H1 (cell line): ENCODE data around the gene TEX2. TPM values are rescaled to one million over a fixed set of nuclear protein-coding genes. Genes with fewer than 3 reads are reported as not detected.

Experiments
- CTCF ChIA-PET: fragments of 300-600 bp; sonication (Branson Sonifier 250); formaldehyde crosslinking; loops from one replicate; lab custom pipeline; 2021; ENCODE audit not compliant: partially characterized antibody; lab: Charles Lee
- POLR2A ChIA-PET: fragments of 300-600 bp; sonication (Branson Sonifier 250); formaldehyde crosslinking; loops from one replicate; lab custom pipeline; 2021; ENCODE audit warnings: inconsistent platforms; ENCODE audit not compliant: partially characterized antibody; lab: Charles Lee
- DNase-seq, 2 experiments: peaks; one replicate each; pipeline versions ENCODE4 v3.0.0 to v3.0.0-alpha.2; 2010 to 2022; ENCODE audit warnings: low spot score in 2 of 2, low read depth in 1 of 2, mixed read lengths in 1 of 2
- FAIRE-seq: peaks from 2 replicates; lab custom pipeline; 2011; peaks lifted over from hg19 to GRCh38; lab: Jason Lieb, UNC
- H2AFZ ChIP-seq: 2 replicates; pipeline ENCODE4 v1.8.1; 2012; ENCODE audit warnings: low read length, inconsistent platforms
- H2AK5ac ChIP-seq: 2 replicates; pipeline ENCODE4 v1.6.1; 2013; ENCODE audit warnings: low read depth, low read length
- H2BK120ac ChIP-seq: replicated peaks from 2 replicates; pipeline ENCODE3; 2013; ENCODE audit warnings: low read depth, low read length, inconsistent platforms
- H2BK12ac ChIP-seq: 2 replicates; pipeline ENCODE4 v1.6.1; 2013; ENCODE audit warnings: low read depth, low read length
- H2BK15ac ChIP-seq: 2 replicates; pipeline ENCODE4 v1.6.1; 2013; ENCODE audit warnings: low read length
- H2BK20ac ChIP-seq: 2 replicates; pipeline ENCODE4 v1.6.1; 2013; ENCODE audit warnings: low read length
- H2BK5ac ChIP-seq: 2 replicates; pipeline ENCODE4 v1.6.1; 2013; ENCODE audit warnings: low read depth, low read length
- H3K14ac ChIP-seq: 2 replicates; pipeline ENCODE4 v1.6.1; 2013; ENCODE audit warnings: inconsistent platforms; ENCODE audit not compliant: insufficient read length
- H3K18ac ChIP-seq: 2 replicates; pipeline ENCODE4 v1.6.1; 2013; ENCODE audit warnings: low read length; ENCODE audit errors: extremely low read depth
- H3K23ac ChIP-seq: 2 replicates; pipeline ENCODE4 v1.6.1; 2013; ENCODE audit warnings: inconsistent platforms; ENCODE audit not compliant: insufficient read length
- H3K23me2 ChIP-seq: 2 replicates; pipeline ENCODE4 v1.6.1; 2013; ENCODE audit warnings: low read depth, low read length
- H3K27ac ChIP-seq: 2 replicates; pipeline ENCODE4 v1.6.1; 2011; ENCODE audit warnings: low read depth, low read length, inconsistent platforms
- H3K27me3 ChIP-seq, 4 experiments: replicated peaks in 1 of 4; 1 replicate in 1 of 4; 2 replicates in 3 of 4; pipeline versions ENCODE4 v1.6.1 to v1.8.1; 2011 to 2013; ENCODE audit warnings: low read length in 3 of 4, mild to moderate bottlenecking in 3 of 4, inconsistent platforms in 2 of 4, mixed read lengths in 2 of 4, moderate library complexity in 1 of 4; ENCODE audit not compliant: control insufficient read depth in 3 of 4, insufficient read depth in 3 of 4; ENCODE audit errors: extremely low read depth in 1 of 4
- H3K36me3 ChIP-seq, 4 experiments: 2 replicates each; pipeline versions ENCODE4 v1.6.1 to v1.8.1; 2011 to 2013; ENCODE audit warnings: mild to moderate bottlenecking in 4 of 4, low read length in 3 of 4, moderate library complexity in 2 of 4, control low read depth in 1 of 4, inconsistent platforms in 1 of 4; ENCODE audit not compliant: insufficient read depth in 4 of 4, control insufficient read depth in 2 of 4
- H3K4ac ChIP-seq: replicated peaks from 2 replicates; pipeline ENCODE3; 2013; ENCODE audit warnings: low read length, low read depth, mixed read lengths, inconsistent platforms; ENCODE audit not compliant: insufficient read length
- H3K4me1 ChIP-seq, 4 experiments: replicated peaks in 1 of 4; 1 replicate in 1 of 4; 2 replicates in 3 of 4; pipeline versions ENCODE4 v1.6.1 to v1.8.1; 2011 to 2013; ENCODE audit warnings: low read length in 3 of 4, inconsistent platforms in 2 of 4, mixed read lengths in 1 of 4; ENCODE audit not compliant: insufficient read depth in 4 of 4, control insufficient read depth in 3 of 4
- H3K4me2 ChIP-seq, 2 experiments: 2 replicates each; pipeline versions ENCODE4 v1.6.1 to v1.8.1; 2011 to 2013; ENCODE audit warnings: low read depth in 2 of 2, low read length in 2 of 2, control low read depth in 1 of 2, inconsistent platforms in 1 of 2, mild to moderate bottlenecking in 1 of 2; ENCODE audit not compliant: insufficient read depth in 1 of 2
- H3K4me3 ChIP-seq, 4 experiments: fragments of 200-600, 300-600 bp in 1 of 4; sonication (generic), shearing (Covaris generic), sonication (Bioruptor Twin) in 1 of 4; 2 replicates each; pipeline versions ENCODE4 v1.5.1 to v1.8.1; 2011 to 2016; ENCODE audit warnings: low read length in 4 of 4, low read depth in 3 of 4, control low read depth in 2 of 4, inconsistent platforms in 2 of 4, mild to moderate bottlenecking in 2 of 4, mixed read lengths in 1 of 4, moderate library complexity in 1 of 4; ENCODE audit not compliant: insufficient read depth in 2 of 4; ENCODE audit errors: extremely low read depth in 1 of 4
- H3K56ac ChIP-seq: replicated peaks from 2 replicates; pipeline ENCODE3; 2013; ENCODE audit warnings: low read depth, mild to moderate bottlenecking, mixed read lengths, low read length, inconsistent platforms; ENCODE audit not compliant: insufficient read length
- H3K79me1 ChIP-seq: 2 replicates; pipeline ENCODE4 v1.6.1; 2013; ENCODE audit warnings: low read depth, low read length, control low read depth
- H3K79me2 ChIP-seq, 2 experiments: 2 replicates each; pipeline versions ENCODE4 v1.6.1 to v1.8.1; 2012 to 2013; ENCODE audit warnings: low read length in 2 of 2, mild to moderate bottlenecking in 2 of 2, inconsistent platforms in 1 of 2; ENCODE audit not compliant: insufficient read depth in 2 of 2, control insufficient read depth in 1 of 2
- H3K9ac ChIP-seq, 4 experiments: replicated peaks in 1 of 4; 1 replicate in 1 of 4; 2 replicates in 3 of 4; pipeline versions ENCODE4 v1.6.1 to v1.8.1; 2011 to 2013; ENCODE audit warnings: low read depth in 3 of 4, low read length in 3 of 4, control low read depth in 2 of 4, mild to moderate bottlenecking in 2 of 4, moderate library complexity in 2 of 4, inconsistent platforms in 1 of 4; ENCODE audit errors: extremely low read depth in 1 of 4
- H3K9me3 ChIP-seq, 2 experiments: 2 replicates each; pipeline versions ENCODE4 v1.6.1 to v1.8.1; 2012 to 2013; ENCODE audit warnings: mild to moderate bottlenecking in 2 of 2, moderate library complexity in 2 of 2, control low read depth in 1 of 2, inconsistent platforms in 1 of 2, low read depth in 1 of 2, low read length in 1 of 2, mixed read lengths in 1 of 2; ENCODE audit not compliant: insufficient read depth in 2 of 2
- H4K20me1 ChIP-seq, 2 experiments: replicated peaks in 1 of 2; 2 replicates each; pipeline versions ENCODE3 to v1.8.1; 2011 to 2013; ENCODE audit warnings: inconsistent platforms in 2 of 2, low read length in 2 of 2, mild to moderate bottlenecking in 1 of 2; ENCODE audit not compliant: insufficient read depth in 2 of 2, control insufficient read depth in 1 of 2
- H4K5ac ChIP-seq: 2 replicates; pipeline ENCODE4 v1.6.1; 2013; ENCODE audit warnings: low read length, low read depth, mixed read lengths, inconsistent platforms; ENCODE audit not compliant: insufficient read length
- H4K8ac ChIP-seq: 2 replicates; pipeline ENCODE4 v1.8.0; 2013; ENCODE audit warnings: mild to moderate bottlenecking, moderate library complexity, low read length, inconsistent platforms; ENCODE audit not compliant: insufficient read depth; ENCODE audit errors: extremely low read depth
- H4K91ac ChIP-seq: replicated peaks from 2 replicates; pipeline ENCODE3; 2013; ENCODE audit warnings: low read length, mixed read lengths, inconsistent platforms; ENCODE audit not compliant: insufficient read length
- BRCA1 ChIP-seq: IDR thresholded peaks from 2 replicates; pipeline ENCODE4 v1.6.1; 2012; ENCODE audit warnings: low read depth, low read length, improper control_type of control experiment
- CHD2 ChIP-seq: IDR thresholded peaks from 2 replicates; pipeline ENCODE4 v1.6.1; 2012; ENCODE audit warnings: low read length, improper control_type of control experiment
- EZH2 ChIP-seq: fragments of 200-600 bp; sonication (generic); IDR thresholded peaks from 2 replicates; pipeline ENCODE4 v1.7.1; 2012; ENCODE audit warnings: low read depth, mild to moderate bottlenecking, moderate library complexity, low read length, inconsistent platforms; ENCODE audit not compliant: severe bottlenecking
- MAFK ChIP-seq: IDR thresholded peaks from 2 replicates; pipeline ENCODE4 v1.6.1; 2012; ENCODE audit warnings: low read depth, mild to moderate bottlenecking, improper control_type of control experiment, low read length
- NANOG ChIP-seq: IDR thresholded peaks from 2 replicates; pipeline ENCODE4 v1.6.1; 2011; ENCODE audit warnings: low read length, low read depth, mild to moderate bottlenecking, inconsistent platforms; ENCODE audit not compliant: insufficient read depth, poor library complexity, severe bottlenecking
- PHF8 ChIP-seq: fragments of 200-600 bp; sonication (generic); conservative IDR thresholded peaks from 2 replicates; pipeline ENCODE4 v1.7.1; 2012; ENCODE audit warnings: low read depth, mild to moderate bottlenecking, inconsistent platforms, low read length, moderate library complexity
- POLR2A ChIP-seq, 2 experiments: IDR thresholded peaks; 1 replicate in 1 of 2; 2 replicates in 1 of 2; pipeline ENCODE4 v1.6.1; 2011; ENCODE audit warnings: low read depth in 2 of 2, low read length in 2 of 2, mild to moderate bottlenecking in 2 of 2; ENCODE audit errors: control extremely low read depth in 1 of 2
- RBBP5 ChIP-seq: IDR thresholded peaks from 2 replicates; pipeline ENCODE4 v1.7.1; 2012; ENCODE audit warnings: low read depth, mild to moderate bottlenecking, inconsistent platforms, low read length, moderate library complexity, borderline replicate concordance
- SIX5 ChIP-seq: IDR thresholded peaks from 2 replicates; pipeline ENCODE4 v1.6.1; 2011; ENCODE audit warnings: mild to moderate bottlenecking, low read depth, low read length
- SP4 ChIP-seq: IDR thresholded peaks from 2 replicates; pipeline ENCODE4 v1.6.1; 2012; ENCODE audit warnings: low read length, inconsistent platforms
- SUZ12 ChIP-seq: fragments of 200-600 bp; sonication (generic); IDR thresholded peaks from 2 replicates; pipeline ENCODE4 v1.6.1; 2012; ENCODE audit warnings: mild to moderate bottlenecking, inconsistent platforms, low read length, moderate library complexity, mixed read lengths
- WGBS, 2 experiments: shearing (Covaris generic) in 1 of 2; methylation state at CpG; one replicate each; pipeline versions ENCODE4 v1.1.6 to v1.1.7; 2013 to 2015; ENCODE audit warnings: low lambda C conversion rate in 2 of 2, mixed read lengths in 2 of 2, inconsistent platforms in 1 of 2, low coverage in 1 of 2, missing lambda C conversion rate in 1 of 2; ENCODE audit not compliant: insufficient replicate concordance in 2 of 2, insufficient coverage in 1 of 2, insufficient read length in 1 of 2; ENCODE audit errors: extremely low coverage in 1 of 2, missing lambda C conversion rate in 1 of 2; 5-methylcytosine and 5-hydroxymethylcytosine counted together
- polyA plus RNA-seq, 7 experiments: library from polyadenylated mRNA; depleted of rRNA in 3 of 7; stranded (reverse) in 5 of 7; unstranded in 2 of 7; fragments of >200 nt in 5 of 7; fragments of 200-250 nt in 2 of 7; gene quantifications; 1 replicate in 5 of 7; 2 replicates in 1 of 7; 4 replicates in 1 of 7; pipeline versions ENCODE4 v1.2.1 to v1.2.3, GENCODE V29; 2011 to 2013; ENCODE audit warnings: missing spikeins in 2 of 7, mixed read lengths in 2 of 7
- total RNA-seq: library from RNA; stranded (reverse); fragmentation: NEBNext Ultra II Directional; extraction: Animal tissue kit (Norgen Biotek cat#: 25700); gene quantifications from 2 replicates; pipeline ENCODE4 v1.2.1, GENCODE V29; 2021
- TF ChIP-seq, protein P1 (sequence below), 3 experiments: IDR thresholded peaks; 1 replicate in 2 of 3; 2 replicates in 1 of 3; pipeline versions ENCODE4 v1.5.1 to v1.6.1; 2011; ENCODE audit warnings: low read length in 3 of 3, mild to moderate bottlenecking in 3 of 3, inconsistent platforms in 2 of 3, low read depth in 1 of 3, moderate library complexity in 1 of 3; ENCODE audit not compliant: insufficient read depth in 1 of 3; ENCODE audit errors: control extremely low read depth in 1 of 3

Gene TEX2
- total and polyA plus RNA-seq, 2 of the 8 experiments (the other 6 are each of a cell fraction or from before 2014, with no cell fraction given): 6.1 to 15.6 TPM

DNA sequence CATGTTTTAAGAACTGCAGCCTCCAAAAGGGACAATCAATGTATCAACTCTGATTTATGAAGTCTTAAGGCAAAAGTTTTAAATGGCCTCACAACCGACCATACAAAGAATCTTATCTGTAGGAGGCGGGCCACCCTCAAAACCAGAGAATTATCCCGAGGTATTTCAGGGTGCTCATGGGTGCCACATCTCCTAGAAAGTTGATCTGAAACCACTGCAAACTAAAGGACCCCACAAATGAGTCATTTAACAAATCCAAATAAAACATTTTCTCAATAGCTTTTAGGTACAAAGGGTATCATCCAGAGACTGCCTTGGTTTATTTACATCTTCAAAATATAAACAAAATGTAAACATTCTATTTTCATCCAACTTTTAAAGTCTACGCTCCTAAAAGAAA, 139.9 kb downstream of the TEX2 start:
- ChIA-PET CTCF (interaction anchor here (1.3 to 4.1 kb wide), 4 partner anchors 10 to 59 kb away, joined by 3 to 14 read pairs (median 6); no protein-coding TSS in a partner anchor), POLR2A (interaction anchor here (1.2 kb wide), 1 partner anchor 22 kb away, joined by 3 read pairs; no protein-coding TSS in a partner anchor)
- no peak overlapping the region for H2BK15ac ChIP-seq
- H3K9me3 ChIP-seq: no peaks in the 10 kb centered on the region; a peak in 1 of 4 replicates
- H3K79me2 ChIP-seq: no peaks in the 10 kb centered on the region
- no peaks in the 10 kb centered on the region for H3K79me1 ChIP-seq
- H3K36me3 ChIP-seq: no peaks in the 10 kb centered on the region; a peak in 1 of 8 replicates
- FAIRE-seq: no peak
- 96% methylated on average over 4 of the region's 4 CpGs; no CpG with 5 or more reads in 1 of the 2 experiments for WGBS, 2 experiments
- no peak overlapping the region for H3K4ac ChIP-seq
- no peak overlapping the region for H2BK120ac ChIP-seq
- no peak overlapping the region for H3K18ac ChIP-seq
- H2BK20ac ChIP-seq: no peak overlapping the region
- H3K4me2 ChIP-seq: no peak overlapping the region
- no peaks in the 10 kb centered on the region for H3K4me1 ChIP-seq
- DNase-seq: no peak
- H3K14ac ChIP-seq: no peak overlapping the region
- no peak overlapping the region for H2AK5ac ChIP-seq
- no peaks in the 10 kb centered on the region for H3K27me3 ChIP-seq
- no peak overlapping the region for H4K5ac ChIP-seq
- no peak overlapping the region for H4K91ac ChIP-seq
- H2AFZ ChIP-seq: no peak overlapping the region
- no peaks in the 10 kb centered on the region for H4K20me1 ChIP-seq
- no peak overlapping the region for H2BK5ac ChIP-seq
- no peak overlapping the region for H3K27ac ChIP-seq
- H3K4me3 ChIP-seq: no peak overlapping the region
- no peaks in the 10 kb centered on the region for H3K23me2 ChIP-seq
- no peak overlapping the region for H3K9ac ChIP-seq
- no peak overlapping the region for H3K23ac ChIP-seq
- no peak overlapping the region for H3K56ac ChIP-seq
- H4K8ac ChIP-seq: no peak overlapping the region
- no peak overlapping the region for H2BK12ac ChIP-seq
- TF ChIP-seq, protein P1, sequence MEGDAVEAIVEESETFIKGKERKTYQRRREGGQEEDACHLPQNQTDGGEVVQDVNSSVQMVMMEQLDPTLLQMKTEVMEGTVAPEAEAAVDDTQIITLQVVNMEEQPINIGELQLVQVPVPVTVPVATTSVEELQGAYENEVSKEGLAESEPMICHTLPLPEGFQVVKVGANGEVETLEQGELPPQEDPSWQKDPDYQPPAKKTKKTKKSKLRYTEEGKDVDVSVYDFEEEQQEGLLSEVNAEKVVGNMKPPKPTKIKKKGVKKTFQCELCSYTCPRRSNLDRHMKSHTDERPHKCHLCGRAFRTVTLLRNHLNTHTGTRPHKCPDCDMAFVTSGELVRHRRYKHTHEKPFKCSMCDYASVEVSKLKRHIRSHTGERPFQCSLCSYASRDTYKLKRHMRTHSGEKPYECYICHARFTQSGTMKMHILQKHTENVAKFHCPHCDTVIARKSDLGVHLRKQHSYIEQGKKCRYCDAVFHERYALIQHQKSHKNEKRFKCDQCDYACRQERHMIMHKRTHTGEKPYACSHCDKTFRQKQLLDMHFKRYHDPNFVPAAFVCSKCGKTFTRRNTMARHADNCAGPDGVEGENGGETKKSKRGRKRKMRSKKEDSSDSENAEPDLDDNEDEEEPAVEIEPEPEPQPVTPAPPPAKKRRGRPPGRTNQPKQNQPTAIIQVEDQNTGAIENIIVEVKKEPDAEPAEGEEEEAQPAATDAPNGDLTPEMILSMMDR (IDR thresholded peaks at IDR 0.05; ENCODE audit: control extremely low read depth in 1 of 3, insufficient read depth in 1 of 3, low read depth in 1 of 3, low read length in 3 of 3): no peak
- TF ChIP-seq SUZ12: no peak
- TF ChIP-seq BRCA1: no peak
- no peak for TF ChIP-seq MAFK
- TF ChIP-seq SIX5: no peak
- TF ChIP-seq PHF8: no peak
- TF ChIP-seq POLR2A (IDR thresholded peaks at IDR 0.05; ENCODE audit: control extremely low read depth in 1 of 2, low read depth in 2 of 2, low read length in 2 of 2): no peak
- TF ChIP-seq SP4: no peak
- TF ChIP-seq EZH2: no peak
- no peak for TF ChIP-seq NANOG
- no peak for TF ChIP-seq RBBP5
- no peak for TF ChIP-seq CHD2
